ENCODE measurements around the gene PLEKHG3. TPM values are rescaled to one million over a fixed set of nuclear protein-coding genes. Genes with fewer than 3 reads are reported as not detected.

Gene PLEKHG3
- total and polyA plus RNA-seq, 2 donors (not counting 1 experiment from before 2014, with no cell fraction given), result 0.17 to 3.0 TPM

GRCh38 chr14:64709126-64709525 is 4.9 kb downstream of the PLEKHG3 start:
- DNase-seq (ENCODE audit: low read depth in 2 of 2), result no peak
- Histone ChIP-seq H2AFZ (ENCODE audit: low read length) (no peak overlapping the region), H3K9ac (ENCODE audit: insufficient read depth, low read length) (no peak overlapping the region), H4K20me1 (ENCODE audit: control insufficient read depth, extremely low read depth, insufficient read depth, low read length) (no peaks in the 10 kb centered on the region), H3K27ac (ENCODE audit: insufficient read depth, low read length) (no peak overlapping the region), H3K4me1 (ENCODE audit: control insufficient read depth, extremely low read depth, insufficient read depth, low read length) (peaks cover 13% of the 10 kb centered on the region), H3K36me3 (ENCODE audit: control insufficient read depth, insufficient read depth, low read length) (no peaks in the 10 kb centered on the region), H3K4me3 (replicated peaks in 1 of 4; ENCODE audit: control extremely low read depth in 1 of 4, insufficient read depth in 1 of 4, low read depth in 3 of 4, low read length in 4 of 4) (no peak overlapping the region), H3K9me3 (ENCODE audit: control insufficient read depth, insufficient read depth, low read depth, low read length) (peaks cover 1% of the 10 kb centered on the region), H3K4me2 (ENCODE audit: extremely low read depth, insufficient read depth, low read length) (no peak overlapping the region), H3K27me3 (ENCODE audit: control insufficient read depth, insufficient read depth, low read length) (no peaks in the 10 kb centered on the region), H3K79me2 (ENCODE audit: control insufficient read depth, insufficient read depth, low read length) (no peaks in the 10 kb centered on the region)
- TF ChIP-seq EZH2 (IDR thresholded peaks at IDR 0.05; ENCODE audit: low read length, missing control alignments), result no peak
- TF ChIP-seq, protein P1, sequence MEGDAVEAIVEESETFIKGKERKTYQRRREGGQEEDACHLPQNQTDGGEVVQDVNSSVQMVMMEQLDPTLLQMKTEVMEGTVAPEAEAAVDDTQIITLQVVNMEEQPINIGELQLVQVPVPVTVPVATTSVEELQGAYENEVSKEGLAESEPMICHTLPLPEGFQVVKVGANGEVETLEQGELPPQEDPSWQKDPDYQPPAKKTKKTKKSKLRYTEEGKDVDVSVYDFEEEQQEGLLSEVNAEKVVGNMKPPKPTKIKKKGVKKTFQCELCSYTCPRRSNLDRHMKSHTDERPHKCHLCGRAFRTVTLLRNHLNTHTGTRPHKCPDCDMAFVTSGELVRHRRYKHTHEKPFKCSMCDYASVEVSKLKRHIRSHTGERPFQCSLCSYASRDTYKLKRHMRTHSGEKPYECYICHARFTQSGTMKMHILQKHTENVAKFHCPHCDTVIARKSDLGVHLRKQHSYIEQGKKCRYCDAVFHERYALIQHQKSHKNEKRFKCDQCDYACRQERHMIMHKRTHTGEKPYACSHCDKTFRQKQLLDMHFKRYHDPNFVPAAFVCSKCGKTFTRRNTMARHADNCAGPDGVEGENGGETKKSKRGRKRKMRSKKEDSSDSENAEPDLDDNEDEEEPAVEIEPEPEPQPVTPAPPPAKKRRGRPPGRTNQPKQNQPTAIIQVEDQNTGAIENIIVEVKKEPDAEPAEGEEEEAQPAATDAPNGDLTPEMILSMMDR (conservative IDR thresholded peaks at IDR 0.05 in 1 of 2, IDR thresholded peaks at IDR 0.05 in 1 of 2; ENCODE audit: low read depth in 1 of 2, low read length in 2 of 2), result no peak

GRCh38 chr14:64711039-64711438 is 6.8 kb downstream of the PLEKHG3 start:
- H3K9ac ChIP-seq (ENCODE audit: insufficient read depth, low read length), result no peak overlapping the region
- peaks cover 2% of the 10 kb centered on the region for H3K9me3 ChIP-seq (ENCODE audit: control insufficient read depth, insufficient read depth, low read depth, low read length)
- no peak for DNase-seq (ENCODE audit: low read depth in 2 of 2)
- peaks cover 9% of the 10 kb centered on the region for H3K4me1 ChIP-seq (ENCODE audit: control insufficient read depth, extremely low read depth, insufficient read depth, low read length)
- TF ChIP-seq EZH2 (IDR thresholded peaks at IDR 0.05; ENCODE audit: low read length, missing control alignments), result no peak
- TF ChIP-seq, protein P1 (conservative IDR thresholded peaks at IDR 0.05 in 1 of 2, IDR thresholded peaks at IDR 0.05 in 1 of 2; ENCODE audit: low read depth in 1 of 2, low read length in 2 of 2), result no peak
- no peak overlapping the region for H3K4me2 ChIP-seq (ENCODE audit: extremely low read depth, insufficient read depth, low read length)
- H3K36me3 ChIP-seq (ENCODE audit: control insufficient read depth, insufficient read depth, low read length), result no peaks in the 10 kb centered on the region
- H3K27me3 ChIP-seq (ENCODE audit: control insufficient read depth, insufficient read depth, low read length), result no peaks in the 10 kb centered on the region
- H3K79me2 ChIP-seq (ENCODE audit: control insufficient read depth, insufficient read depth, low read length), result no peaks in the 10 kb centered on the region
- H3K4me3 ChIP-seq (replicated peaks in 1 of 4; ENCODE audit: control extremely low read depth in 1 of 4, insufficient read depth in 1 of 4, low read depth in 3 of 4, low read length in 4 of 4), result no peak overlapping the region
- H2AFZ ChIP-seq (ENCODE audit: low read length), result no peak overlapping the region
- H4K20me1 ChIP-seq (ENCODE audit: control insufficient read depth, extremely low read depth, insufficient read depth, low read length), result no peaks in the 10 kb centered on the region
- H3K27ac ChIP-seq (ENCODE audit: insufficient read depth, low read length), result no peak overlapping the region

- no peaks in the 10 kb centered on the region for H3K36me3 ChIP-seq (ENCODE audit: control insufficient read depth, insufficient read depth, low read length)
- H3K4me3 ChIP-seq (replicated peaks in 1 of 4; ENCODE audit: control extremely low read depth in 1 of 4, insufficient read depth in 1 of 4, low read depth in 3 of 4, low read length in 4 of 4), result no peak overlapping the region
- no peaks in the 10 kb centered on the region for H3K4me1 ChIP-seq (ENCODE audit: control insufficient read depth, extremely low read depth, insufficient read depth, low read length)
- H2AFZ ChIP-seq (ENCODE audit: low read length), result no peak overlapping the region
- DNase-seq (ENCODE audit: low read depth in 2 of 2), result no peak
- no peak overlapping the region for H3K4me2 ChIP-seq (ENCODE audit: extremely low read depth, insufficient read depth, low read length)
- no peaks in the 10 kb centered on the region for H4K20me1 ChIP-seq (ENCODE audit: control insufficient read depth, extremely low read depth, insufficient read depth, low read length)
- H3K9ac ChIP-seq (ENCODE audit: insufficient read depth, low read length), result no peak overlapping the region
- H3K27me3 ChIP-seq (ENCODE audit: control insufficient read depth, insufficient read depth, low read length), result peaks cover 2% of the 10 kb centered on the region
- peaks cover 2% of the 10 kb centered on the region for H3K9me3 ChIP-seq (ENCODE audit: control insufficient read depth, insufficient read depth, low read depth, low read length)
- no peak overlapping the region for H3K27ac ChIP-seq (ENCODE audit: insufficient read depth, low read length)
- TF ChIP-seq, protein P1 (conservative IDR thresholded peaks at IDR 0.05 in 1 of 2, IDR thresholded peaks at IDR 0.05 in 1 of 2; ENCODE audit: low read depth in 1 of 2, low read length in 2 of 2), result no peak
- TF ChIP-seq EZH2 (IDR thresholded peaks at IDR 0.05; ENCODE audit: low read length, missing control alignments), result no peak
- no peaks in the 10 kb centered on the region for H3K79me2 ChIP-seq (ENCODE audit: control insufficient read depth, insufficient read depth, low read length)
Observed at GRCh38 chr14:64713677-64714076, 9.5 kb downstream of the PLEKHG3 start.

Data from fibroblast of lung (primary cell).